GM19043 (cell line): ENCODE measurements around the gene CFAP52.
"Not testable (repeated sequence)": the region's sequence is repeated elsewhere in the genome, so short reads cannot be mapped to it uniquely, and the experiment has no call there.

Experiments used
- ATAC-seq: cut with Tn5 transposase; IDR thresholded peaks from one replicate; pipeline ENCODE4 v1.9.1; 2021; ENCODE audit warnings: low read depth; ENCODE audit not compliant: unreplicated experiment

CFAP52 gene

GRCh38 chr17:9576521-9577372, at the start of gene CFAP52:
TSS of gene CFAP52 (plus strand) at chr17:9576642. CDS start at chr17:9576696, 54 bp downstream.
- ATAC-seq, result no peak

- no peak for ATAC-seq
Observed at GRCh38 chr17:9527788-9528187, 48.7 kb upstream of the CFAP52 start.

GRCh38 chr17:9529033-9529700, 47.3 kb upstream of the CFAP52 start:
- no peak for ATAC-seq

- ATAC-seq, result no peak
Observed at GRCh38 chr17:9531034-9531433, 45.4 kb upstream of the CFAP52 start.

GRCh38 chr17:9532715-9533114, 43.7 kb upstream of the CFAP52 start:
- ATAC-seq, result no peak

- no peak for ATAC-seq
Observed at GRCh38 chr17:9533441-9533840, 43.0 kb upstream of the CFAP52 start.

- ATAC-seq, result no peak
Observed at GRCh38 chr17:9536061-9536460, 40.4 kb upstream of the CFAP52 start.

- no peak for ATAC-seq
Observed at GRCh38 chr17:9537177-9537776, 39.2 kb upstream of the CFAP52 start.

GRCh38 chr17:9538626-9539025, 37.8 kb upstream of the CFAP52 start:
- ATAC-seq, result no peak

- ATAC-seq, result no peak
Observed at GRCh38 chr17:9541718-9542117, 34.7 kb upstream of the CFAP52 start.

- no peak for ATAC-seq
Observed at GRCh38 chr17:9544221-9544620, 32.2 kb upstream of the CFAP52 start.

GRCh38 chr17:9549215-9549614, 27.2 kb upstream of the CFAP52 start:
- no peak for ATAC-seq

GRCh38 chr17:9553181-9553580, 23.3 kb upstream of the CFAP52 start:
- no peak for ATAC-seq

- ATAC-seq, result no peak
Observed at GRCh38 chr17:9553596-9553995, 22.8 kb upstream of the CFAP52 start.

GRCh38 chr17:9554715-9555114, 21.7 kb upstream of the CFAP52 start:
- not testable (repeated sequence) for ATAC-seq

- ATAC-seq, result no peak
Observed at GRCh38 chr17:9557161-9557755, 19.2 kb upstream of the CFAP52 start.

- no peak for ATAC-seq
Observed at GRCh38 chr17:9557857-9558256, 18.6 kb upstream of the CFAP52 start.

GRCh38 chr17:9564104-9564503, 12.3 kb upstream of the CFAP52 start:
- ATAC-seq, result no peak

- no peak for ATAC-seq
Observed at GRCh38 chr17:9566067-9566466, 10.4 kb upstream of the CFAP52 start.

- ATAC-seq, result not testable (repeated sequence)
Observed at GRCh38 chr17:9566739-9567138, 9.7 kb upstream of the CFAP52 start.

GRCh38 chr17:9568004-9568403, 8.4 kb upstream of the CFAP52 start:
- no peak for ATAC-seq
